NCI-H2029 treated with DMSO at 0.1 percent for 48 hours (cell line): ENCODE results near the gene HOXC9.

Source experiments
- DNase-seq: peaks from one replicate; lab custom pipeline; 2025; lab: John Stamatoyannopoulos, UW

HOXC9 gene

GRCh38 chr12:53976172-53976822 lies 23.7 kb upstream of the HOXC9 start:
- DNase-seq, result no peak

GRCh38 chr12:53976823-53977595 lies 23.0 kb upstream of the HOXC9 start:
- no peak for DNase-seq

GRCh38 chr12:53977596-53978445 lies 22.1 kb upstream of the HOXC9 start:
- no peak for DNase-seq

GRCh38 chr12:53978477-53979356 lies 21.2 kb upstream of the HOXC9 start:
- no peak for DNase-seq

- no peak for DNase-seq
Observed at GRCh38 chr12:53980104-53980801, 19.7 kb upstream of the HOXC9 start.

- DNase-seq, result no peak
Observed at GRCh38 chr12:53980802-53981496, 19.0 kb upstream of the HOXC9 start.

GRCh38 chr12:53981634-53982565 lies 18.1 kb upstream of the HOXC9 start:
- no peak for DNase-seq

- DNase-seq, result no peak
Observed at GRCh38 chr12:53982648-53983567, 17.1 kb upstream of the HOXC9 start.

- DNase-seq, result no peak
Observed at GRCh38 chr12:53983568-53983949, 16.4 kb upstream of the HOXC9 start.

- DNase-seq, result no peak
Observed at GRCh38 chr12:53983950-53984572, 15.9 kb upstream of the HOXC9 start.

GRCh38 chr12:53984901-53985691 lies 14.9 kb upstream of the HOXC9 start, which contains the start of gene HOXC10:
Gene HOXC10 (plus strand): TSS chr12:53985146. CDS start chr12:53985260, 114 bp downstream.
- no peak for DNase-seq

- no peak for DNase-seq
Observed at GRCh38 chr12:53985692-53985993, 14.3 kb upstream of the HOXC9 start.

GRCh38 chr12:53985994-53986685 lies 13.8 kb upstream of the HOXC9 start:
- no peak for DNase-seq

- no peak for DNase-seq
Observed at GRCh38 chr12:53986686-53987483, 13.1 kb upstream of the HOXC9 start.

GRCh38 chr12:53987787-53988230 lies 12.2 kb upstream of the HOXC9 start:
- DNase-seq, result no peak
